ENCODE results near the gene WDR36.

GRCh38 chr5:111167551-111167950 lies 75.4 kb downstream of the WDR36 start:
- TF ChIP-seq CTCF (IDR thresholded peaks at IDR 0.05) = no peak
- TF ChIP-seq IRF3 (IDR thresholded peaks at IDR 0.05; ENCODE audit: low read depth, low read length) = no peak
- TF ChIP-seq MXI1 (IDR thresholded peaks at IDR 0.05; ENCODE audit: low read depth, low read length) = no peak
- TF ChIP-seq EZH2phosphoT487 (IDR thresholded peaks at IDR 0.05; ENCODE audit: borderline replicate concordance, low read depth) = no peak
- TF ChIP-seq PBX3 (IDR thresholded peaks at IDR 0.05) = no peak
- TF ChIP-seq GABPA (IDR thresholded peaks at IDR 0.05; ENCODE audit: low read depth) = no peak
- TF ChIP-seq REST (IDR thresholded peaks at IDR 0.05; ENCODE audit: low read depth, low read length) = no peak
- no peak for TF ChIP-seq CHD2 (IDR thresholded peaks at IDR 0.05; ENCODE audit: low read length, partially characterized antibody)
- TF ChIP-seq JUND (IDR thresholded peaks at IDR 0.05) = no peak
- TF ChIP-seq SIN3A (IDR thresholded peaks at IDR 0.05; ENCODE audit: borderline replicate concordance, low read depth, low read length) = no peak
- TF ChIP-seq TEAD4 (IDR thresholded peaks at IDR 0.05; ENCODE audit: borderline replicate concordance, insufficient read depth) = no peak

Measured in SK-N-SH (cell line).